ENCODE results near the gene TPSB2.
"Not testable (repeated sequence)": the region's sequence is repeated elsewhere in the genome, so short reads cannot be mapped to it uniquely, and the experiment has no call there.

The TPSB2 gene

GRCh38 chr16:1230084-1230470 is at the start of gene TPSB2:
TPSB2 (minus strand) TSS chr16:1230184; CDS start chr16:1229951, 233 bp downstream.
- not testable (repeated sequence) for DNase-seq (ENCODE audit: low read depth, low spot score)

DNA sequence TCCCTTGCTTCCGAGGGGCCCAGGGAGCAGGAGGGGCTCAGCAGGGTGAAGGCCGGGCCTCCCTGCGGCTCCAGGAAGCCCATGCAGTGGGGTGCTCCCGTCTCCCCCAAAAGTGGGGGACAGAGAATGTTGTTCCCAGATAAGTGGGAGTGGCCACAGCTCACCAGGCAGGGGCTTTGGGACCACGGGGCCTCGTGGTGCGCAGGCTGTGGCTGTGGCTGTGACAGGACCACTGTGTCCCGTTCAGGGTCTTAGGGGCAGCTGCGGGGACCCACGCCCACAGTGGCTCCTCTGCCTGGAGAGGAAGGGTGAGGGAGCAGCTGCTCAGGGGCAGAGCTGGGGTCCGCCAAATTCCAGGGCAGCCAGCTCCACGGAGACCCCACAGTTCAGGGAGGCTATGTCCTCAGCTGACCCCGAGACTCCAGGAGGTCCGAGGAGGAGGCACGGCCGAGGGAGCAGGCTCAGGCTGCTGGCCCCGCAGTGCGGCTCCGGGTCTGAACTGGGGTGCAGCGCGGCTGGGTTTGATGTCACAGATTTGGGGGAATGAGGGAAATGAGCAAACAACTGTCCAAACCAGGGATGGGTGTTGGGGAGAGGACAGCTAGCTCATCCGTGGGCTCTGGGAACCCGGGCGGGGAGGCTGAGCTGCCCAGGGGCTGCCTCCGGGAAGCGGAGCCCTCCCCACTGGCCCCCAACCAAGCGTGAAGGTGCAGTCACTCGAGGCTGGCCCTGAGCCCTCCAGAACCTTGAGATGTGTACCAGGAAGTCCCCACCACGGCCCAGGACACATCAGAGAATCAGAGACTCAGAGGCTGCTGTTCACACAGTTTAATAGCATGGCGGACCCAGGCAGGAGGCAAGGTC is 49.3 kb upstream of the TPSB2 start:
- DNase-seq (ENCODE audit: low read depth, low spot score): no peak

DNA sequence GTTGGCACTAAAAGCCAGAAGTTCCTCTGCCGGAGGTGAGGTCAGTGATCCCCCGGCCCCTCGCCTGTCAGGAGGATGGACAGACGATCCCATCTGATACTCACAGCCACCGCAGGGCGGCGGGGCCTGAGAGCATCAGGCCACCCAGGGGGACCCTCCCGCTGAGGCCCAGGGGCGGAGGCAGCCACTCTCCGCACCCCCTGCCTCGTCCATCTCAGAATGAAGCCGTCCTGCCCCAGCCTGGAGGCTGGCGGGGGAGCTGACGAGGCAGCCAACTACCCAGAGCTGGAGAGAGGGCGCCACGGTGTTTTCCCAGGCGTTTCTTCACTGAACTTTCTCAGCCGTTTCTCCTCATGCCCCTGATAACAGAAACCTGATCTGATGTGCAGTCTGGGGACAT is 48.5 kb upstream of the TPSB2 start:
- no peak for DNase-seq (ENCODE audit: low read depth, low spot score)

- DNase-seq (ENCODE audit: low read depth, low spot score): no peak
These were observed 47.8 kb upstream of the TPSB2 start for GRCh38 chr16:1277617-1278282.

GRCh38 chr16:1277151-1277598 is 47.2 kb upstream of the TPSB2 start:
- DNase-seq (ENCODE audit: low read depth, low spot score): no peak

- no peak for DNase-seq (ENCODE audit: low read depth, low spot score)
These were observed 46.5 kb upstream of the TPSB2 start for GRCh38 chr16:1276580-1276878.

DNA sequence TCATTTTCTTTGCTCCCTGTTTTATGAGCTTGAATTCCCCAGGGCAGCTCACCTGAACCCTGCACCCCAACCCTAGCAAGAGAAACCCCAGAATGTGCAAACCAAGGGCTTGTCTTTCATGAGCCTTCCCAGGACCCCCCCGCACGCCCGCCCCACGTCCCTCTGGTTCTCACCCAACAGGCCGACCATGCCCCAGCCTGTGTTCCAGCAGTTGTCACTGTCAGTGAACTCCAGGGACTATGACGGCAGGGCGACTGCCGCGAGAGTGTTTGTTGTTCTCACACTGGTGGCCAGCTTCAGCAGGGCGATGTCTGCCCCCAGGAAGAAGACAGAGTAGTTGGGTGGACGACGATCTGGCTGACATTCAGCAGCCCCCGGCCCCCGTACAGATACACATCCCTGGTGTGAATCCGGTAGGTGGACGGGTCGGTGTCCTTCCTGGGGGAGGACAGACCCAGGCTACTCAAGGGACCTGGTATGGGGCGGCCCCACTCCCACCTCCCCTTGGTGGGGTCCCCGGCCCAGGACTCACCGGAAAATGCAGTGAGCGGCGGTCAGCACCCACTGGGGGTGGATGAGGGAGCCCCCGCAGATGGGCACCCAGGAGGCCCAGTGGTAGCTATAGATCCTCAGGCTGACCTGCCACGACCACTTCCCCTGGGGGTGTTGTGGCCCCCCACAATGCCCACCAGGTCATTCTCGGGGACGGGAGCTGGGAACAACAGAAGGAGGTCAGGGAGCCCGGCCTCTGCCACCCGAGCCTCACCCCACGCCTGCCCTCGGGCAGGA is 46.0 kb upstream of the TPSB2 start:
- DNase-seq (ENCODE audit: low read depth, low spot score): no peak

DNA sequence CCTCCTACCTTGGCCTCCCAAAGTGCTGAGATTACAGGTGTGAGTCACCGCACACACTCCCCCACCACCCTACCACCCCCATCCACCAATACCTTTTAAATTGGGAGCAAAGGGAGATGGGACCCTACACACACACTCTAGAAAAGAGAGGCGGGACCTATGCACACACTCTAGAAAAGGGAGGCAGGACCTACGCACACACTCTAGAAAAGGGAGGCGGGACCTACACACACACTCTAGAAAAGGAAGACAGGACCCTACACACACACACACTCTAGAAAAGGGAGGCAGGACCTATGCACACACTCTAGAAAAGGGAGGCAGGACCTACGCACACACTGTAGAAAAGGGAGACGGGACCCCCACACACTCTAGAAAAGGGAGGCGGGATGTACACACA is 44.8 kb upstream of the TPSB2 start:
- DNase-seq (ENCODE audit: low read depth, low spot score): no peak

- DNase-seq (ENCODE audit: low read depth, low spot score): no peak
These were observed 43.8 kb upstream of the TPSB2 start for GRCh38 chr16:1273816-1274215.

DNA sequence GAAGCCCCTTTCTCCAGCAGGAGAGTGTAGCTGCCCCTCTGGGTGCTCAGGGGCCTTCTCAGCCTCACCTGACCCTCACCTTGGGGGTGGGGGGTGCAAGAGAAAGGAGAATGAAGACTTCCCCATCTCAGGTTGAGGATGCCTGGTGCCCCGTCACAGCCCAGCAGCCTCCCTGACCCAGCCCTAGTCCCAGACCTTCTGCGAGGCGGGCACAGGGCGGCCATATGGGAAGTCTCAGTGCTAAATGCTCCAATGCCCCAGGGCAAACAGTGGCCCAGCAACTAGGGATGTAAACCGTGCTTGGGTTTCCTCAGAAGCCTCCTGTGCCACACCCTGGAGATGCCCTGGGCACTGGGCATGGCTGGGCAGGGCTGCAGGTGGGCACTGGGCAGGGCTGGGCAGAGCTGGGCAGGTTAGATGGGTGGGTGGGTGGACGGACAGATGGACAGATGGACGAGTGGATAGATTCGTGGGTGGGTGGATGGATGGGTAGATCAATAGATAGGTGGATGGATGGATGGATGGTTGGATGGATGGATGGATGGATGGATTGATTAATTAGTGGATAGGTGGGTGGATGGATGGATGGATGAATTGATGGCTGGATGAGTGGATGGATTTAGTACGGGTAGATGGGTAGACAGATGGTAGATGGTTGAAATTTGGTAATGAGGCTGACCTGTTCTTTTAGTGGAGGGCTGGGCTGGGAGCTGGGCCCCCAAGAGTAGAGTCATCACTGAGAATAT is 42.6 kb upstream of the TPSB2 start:
- DNase-seq (ENCODE audit: low read depth, low spot score): no peak

DNA sequence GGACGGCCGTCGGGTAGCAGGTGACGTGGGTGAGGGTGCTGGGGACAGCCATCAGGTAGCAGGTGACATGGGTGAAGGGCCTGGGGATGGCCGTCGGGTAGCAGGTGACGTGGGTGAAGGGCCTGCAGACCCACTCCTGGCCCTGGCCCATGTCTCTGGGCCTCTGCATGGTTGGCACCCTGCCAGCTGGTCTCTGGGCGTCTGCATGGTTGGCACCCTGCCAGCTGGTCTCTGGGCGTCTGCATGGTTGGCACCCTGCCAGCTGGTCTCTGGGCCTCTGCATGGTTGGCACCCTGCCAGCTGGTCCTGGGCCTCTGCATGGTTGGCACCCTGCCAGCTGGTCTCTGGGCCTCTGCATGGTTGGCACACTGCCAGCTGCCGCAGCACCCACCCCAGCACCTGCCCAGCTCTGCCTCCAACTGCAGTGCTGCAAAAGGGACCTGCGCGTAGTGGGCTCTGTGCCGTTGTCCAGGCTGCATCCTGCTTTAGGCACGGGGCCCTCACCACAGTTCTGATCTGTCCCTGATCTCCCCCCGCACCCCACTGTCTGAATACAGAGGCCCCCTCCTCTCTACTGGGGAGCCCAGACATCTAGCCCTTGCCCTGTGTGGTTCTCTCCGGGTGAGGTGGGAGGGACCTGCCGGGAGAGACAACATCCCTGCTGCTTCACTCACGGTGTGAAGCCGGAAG is 41.9 kb upstream of the TPSB2 start:
- not testable (repeated sequence) for DNase-seq (ENCODE audit: low read depth, low spot score)

DNA sequence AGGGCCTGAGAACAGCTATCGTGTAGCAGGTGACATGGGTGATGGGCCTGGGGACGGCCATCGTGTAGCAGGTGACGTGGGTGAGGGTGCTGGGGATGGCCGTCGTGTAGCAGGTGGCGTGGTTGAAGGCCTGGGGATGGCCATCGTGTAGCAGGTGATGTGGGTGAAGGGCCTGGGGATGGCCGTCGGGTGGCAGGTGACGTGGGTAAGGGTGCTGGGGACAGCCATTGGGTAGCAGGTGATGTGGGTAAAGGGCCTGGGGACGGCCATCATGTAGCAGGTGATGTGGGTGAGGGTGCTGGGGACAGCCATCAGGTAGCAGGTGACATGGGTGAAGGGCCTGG is 41.4 kb upstream of the TPSB2 start:
- no peak for DNase-seq (ENCODE audit: low read depth, low spot score)

DNA sequence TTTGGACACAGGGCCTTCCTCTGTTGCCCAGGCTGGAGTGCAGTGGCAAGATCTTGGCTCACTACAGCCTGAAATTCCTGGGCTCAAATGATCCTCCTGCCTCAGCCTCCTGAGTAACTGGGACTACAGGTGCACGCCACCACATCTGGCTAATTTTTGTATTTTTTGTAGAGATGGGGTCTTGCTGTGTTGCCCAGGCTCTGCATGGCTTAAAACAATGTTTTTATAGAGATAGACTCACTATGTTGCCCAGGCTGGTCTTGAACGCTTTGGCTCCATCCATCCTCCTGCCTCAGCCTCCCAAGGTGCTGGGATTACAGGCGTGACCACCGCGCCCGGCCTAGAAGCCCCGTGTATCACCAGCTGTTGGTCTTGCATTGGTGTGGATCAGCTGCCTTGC is 39.4 kb upstream of the TPSB2 start:
- DNase-seq (ENCODE audit: low read depth, low spot score): not testable (repeated sequence)

- DNase-seq (ENCODE audit: low read depth, low spot score): no peak
These were observed 35.8 kb upstream of the TPSB2 start for GRCh38 chr16:1265826-1266225.

- no peak for DNase-seq (ENCODE audit: low read depth, low spot score)
These were observed 35.2 kb upstream of the TPSB2 start for GRCh38 chr16:1265090-1265630.

DNA sequence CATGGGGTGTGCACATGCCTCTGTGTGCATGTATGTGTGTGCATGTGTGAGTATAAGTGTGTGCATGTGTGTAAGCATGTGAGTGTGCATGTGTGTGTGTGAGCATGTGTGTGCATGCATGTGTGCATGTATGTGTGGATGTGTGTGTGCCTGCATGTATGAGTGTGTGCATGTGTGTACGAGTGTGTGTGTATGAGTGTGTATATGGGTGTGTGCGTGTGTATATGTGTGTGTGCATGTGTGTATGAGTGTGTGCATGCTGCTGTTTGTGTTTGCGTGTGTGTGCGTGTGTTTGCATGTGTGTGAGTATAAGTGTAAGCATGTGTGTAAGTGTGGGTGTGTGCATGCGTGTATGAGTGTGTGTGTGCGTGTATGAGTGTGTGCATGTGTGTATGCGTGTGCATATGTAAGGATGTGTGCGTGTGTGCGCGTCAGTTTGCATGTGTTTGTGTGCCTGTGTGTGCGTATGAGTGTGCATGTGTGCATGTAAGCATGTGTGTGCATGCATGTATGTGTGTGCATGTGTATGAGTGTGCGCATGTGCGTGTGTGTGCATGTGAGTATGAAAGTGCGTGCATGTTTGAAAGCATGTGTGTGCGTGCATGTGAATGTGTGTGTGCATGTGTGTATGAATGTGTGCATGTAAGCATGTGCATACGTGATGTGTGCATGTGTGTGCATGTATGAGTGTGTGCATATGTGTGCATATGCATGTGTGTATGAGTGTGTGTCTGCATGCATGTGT is 34.5 kb upstream of the TPSB2 start:
- no peak for DNase-seq (ENCODE audit: low read depth, low spot score)

- DNase-seq (ENCODE audit: low read depth, low spot score): no peak
These were observed 33.8 kb upstream of the TPSB2 start for GRCh38 chr16:1263591-1264344.

DNA sequence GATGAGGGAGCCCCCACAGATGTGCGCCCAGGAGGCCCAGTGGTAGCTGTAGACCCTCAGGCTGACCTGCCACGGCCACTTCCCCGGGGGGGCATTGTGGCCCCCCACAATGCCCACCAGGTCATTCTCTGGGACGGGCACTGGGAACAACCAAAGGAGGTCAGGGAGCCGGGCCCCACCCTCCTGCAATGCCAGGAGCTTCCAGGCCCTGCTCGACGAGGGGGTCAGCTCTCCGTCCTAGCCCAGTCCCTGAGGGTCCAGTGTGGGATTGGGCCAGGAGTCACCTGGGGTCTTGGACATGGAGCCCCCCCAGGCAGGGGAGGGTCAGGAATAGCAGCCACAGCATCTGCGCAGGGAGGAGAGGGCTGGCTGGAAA is 32.9 kb upstream of the TPSB2 start:
- DNase-seq (ENCODE audit: low read depth, low spot score): no peak

DNA sequence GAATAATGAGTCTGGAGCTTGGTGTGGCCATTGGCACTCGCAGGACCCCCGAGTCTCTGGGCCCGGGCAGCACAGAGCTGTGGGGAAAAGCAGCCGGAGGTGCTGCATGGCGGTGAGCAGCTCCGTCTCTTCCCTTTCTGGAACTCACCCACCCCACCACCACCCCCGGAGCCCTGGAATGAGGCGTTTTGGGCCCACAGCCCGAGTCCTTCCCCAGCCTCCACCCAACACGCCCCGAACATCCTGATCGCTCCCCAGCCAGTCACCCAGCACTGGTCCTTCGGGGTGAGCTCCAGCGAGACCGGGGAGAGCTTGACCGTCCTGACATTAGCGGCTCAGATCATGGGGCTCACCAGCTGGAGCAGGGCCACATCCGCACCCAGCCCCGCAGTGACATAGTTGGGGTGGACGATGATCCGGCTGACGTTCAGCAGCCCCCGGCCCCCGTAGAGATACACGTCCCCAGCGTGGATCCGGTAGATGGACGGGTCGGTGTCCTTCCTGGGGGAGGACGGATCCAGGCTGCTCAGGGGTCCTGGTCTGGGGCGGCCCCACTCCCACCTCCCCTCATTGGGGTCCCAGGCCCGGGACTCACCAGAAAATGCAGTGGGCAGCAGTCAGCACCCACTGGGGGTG is 32.3 kb upstream of the TPSB2 start:
- no peak for DNase-seq (ENCODE audit: low read depth, low spot score)
